Liver (tissue), 3 donors: ENCODE results near the gene AP4S1.
A peak's percentile ranks its signal among the peaks of the same experiment; 100 is the strongest.

Experiments
- CTCF ChIP-seq: fragments of 150-350 bp; IDR thresholded peaks from 2 replicates; pipeline ENCODE4 v1.5.1; 2017; ENCODE audit warnings: improper control_type of control experiment, low read depth, low read length; ENCODE audit not compliant: missing input control
- JUND ChIP-seq, 2 donors: IDR thresholded peaks; 2 replicates each; pipeline ENCODE4 v1.6.1; 2016; ENCODE audit warnings: antibody characterized with exemption in 2 of 2
- MAX ChIP-seq: IDR thresholded peaks from 2 replicates; pipeline ENCODE4 v1.6.1; 2016; ENCODE audit warnings: antibody characterized with exemption
- RAD21 ChIP-seq, 2 donors: IDR thresholded peaks; 2 replicates each; pipeline ENCODE4 v1.6.1; 2016; ENCODE audit warnings: antibody characterized with exemption in 2 of 2, mild to moderate bottlenecking in 2 of 2
- TAF1 ChIP-seq: conservative IDR thresholded peaks from 2 replicates; pipeline ENCODE4 v1.6.1; 2016; ENCODE audit warnings: antibody characterized with exemption, mild to moderate bottlenecking
- ZBTB33 ChIP-seq: IDR thresholded peaks from 2 replicates; pipeline ENCODE4 v1.6.1; 2016; ENCODE audit warnings: antibody characterized with exemption
- donor health status: healthy.
- donor health status: healthy.

GRCh38 chr14:31059152-31059924, 33.9 kb downstream of the AP4S1 start:
- TF ChIP-seq RAD21 (IDR thresholded peaks at IDR 0.05) (peak; percentile 27 to 52), CTCF (no peak), MAX (peak; percentile 76), ZBTB33 (peak; percentile 59), TAF1 (no peak), JUND (IDR thresholded peaks at IDR 0.05) (peak; percentile 22 to 61)
